ENCODE data around the gene UNC45B.
"Not testable (repeated sequence)": the region's sequence is repeated elsewhere in the genome, so short reads cannot be mapped to it uniquely, and the experiment has no call there.

The UNC45B gene

GRCh38 chr17:35195062-35195461 is 47.4 kb downstream of the UNC45B start:
- DNase-seq: not testable (repeated sequence)

GRCh38 chr17:35202582-35202981 is 55.0 kb downstream of the UNC45B start:
- DNase-seq; intact Hi-C loops (cut with DNase I): not testable (repeated sequence)

More at GRCh38 chr17:35195062-35195461, 47.4 kb downstream of the UNC45B start:
- intact Hi-C loops (cut with DNase I): not testable (repeated sequence)

- intact Hi-C loops (cut with DNase I): no loop called here
- DNase-seq: no peak
These were observed 63.1 kb downstream of the UNC45B start for GRCh38 chr17:35210741-35211140.

GRCh38 chr17:35212668-35213067 is 65.1 kb downstream of the UNC45B start:
- intact Hi-C loops (cut with DNase I): no loop called here
- DNase-seq: no peak

GRCh38 chr17:35213412-35213940 is 65.9 kb downstream of the UNC45B start:
- intact Hi-C loops (cut with DNase I): no loop called here
- no peak for DNase-seq

GRCh38 chr17:35214192-35214591 is 66.6 kb downstream of the UNC45B start:
- intact Hi-C loops (cut with DNase I): no loop called here
- no peak for DNase-seq

GRCh38 chr17:35214631-35215273 is 67.1 kb downstream of the UNC45B start:
- no peak for DNase-seq
- intact Hi-C loops (cut with DNase I): no loop called here

GRCh38 chr17:35217107-35217506 is 69.5 kb downstream of the UNC45B start:
- intact Hi-C loops (cut with DNase I): no loop called here
- no peak for DNase-seq

- no peak for DNase-seq
- intact Hi-C loops (cut with DNase I): no loop called here
These were observed 71.3 kb downstream of the UNC45B start for GRCh38 chr17:35218915-35219314.

- intact Hi-C loops (cut with DNase I): no loop called here
These were observed 74.8 kb downstream of the UNC45B start for GRCh38 chr17:35222452-35222851.

GRCh38 chr17:35224436-35224835 is 76.8 kb downstream of the UNC45B start:
- intact Hi-C loops (cut with DNase I): no loop called here
- DNase-seq: no peak

More at GRCh38 chr17:35222452-35222851, 74.8 kb downstream of the UNC45B start:
- DNase-seq: no peak

- DNase-seq: no peak
- intact Hi-C loops (cut with DNase I): no loop called here
These were observed 79.9 kb downstream of the UNC45B start for GRCh38 chr17:35227546-35227945.

GRCh38 chr17:35229638-35230037 is 82.0 kb downstream of the UNC45B start:
- intact Hi-C loops (cut with DNase I): no loop called here
- DNase-seq: no peak

GRCh38 chr17:35234315-35234714 is 86.7 kb downstream of the UNC45B start:
- DNase-seq; intact Hi-C loops (cut with DNase I): not testable (repeated sequence)

- intact Hi-C loops (cut with DNase I): no loop called here
- no peak for DNase-seq
These were observed 87.7 kb downstream of the UNC45B start for GRCh38 chr17:35235289-35235688.

- no peak for DNase-seq
- intact Hi-C loops (cut with DNase I): no loop called here
These were observed 88.3 kb downstream of the UNC45B start for GRCh38 chr17:35235917-35236316.

GRCh38 chr17:35236821-35237220 is 89.2 kb downstream of the UNC45B start:
- intact Hi-C loops (cut with DNase I): no loop called here
- DNase-seq: no peak

- intact Hi-C loops (cut with DNase I): no loop called here
- no peak for DNase-seq
These were observed 91.2 kb downstream of the UNC45B start for GRCh38 chr17:35238821-35239220.
